ENCODE measurements around the gene RUNDC3A.
"Not testable (repeated sequence)": the region's sequence is repeated elsewhere in the genome, so short reads cannot be mapped to it uniquely, and the experiment has no call there.

RUNDC3A gene

DNA sequence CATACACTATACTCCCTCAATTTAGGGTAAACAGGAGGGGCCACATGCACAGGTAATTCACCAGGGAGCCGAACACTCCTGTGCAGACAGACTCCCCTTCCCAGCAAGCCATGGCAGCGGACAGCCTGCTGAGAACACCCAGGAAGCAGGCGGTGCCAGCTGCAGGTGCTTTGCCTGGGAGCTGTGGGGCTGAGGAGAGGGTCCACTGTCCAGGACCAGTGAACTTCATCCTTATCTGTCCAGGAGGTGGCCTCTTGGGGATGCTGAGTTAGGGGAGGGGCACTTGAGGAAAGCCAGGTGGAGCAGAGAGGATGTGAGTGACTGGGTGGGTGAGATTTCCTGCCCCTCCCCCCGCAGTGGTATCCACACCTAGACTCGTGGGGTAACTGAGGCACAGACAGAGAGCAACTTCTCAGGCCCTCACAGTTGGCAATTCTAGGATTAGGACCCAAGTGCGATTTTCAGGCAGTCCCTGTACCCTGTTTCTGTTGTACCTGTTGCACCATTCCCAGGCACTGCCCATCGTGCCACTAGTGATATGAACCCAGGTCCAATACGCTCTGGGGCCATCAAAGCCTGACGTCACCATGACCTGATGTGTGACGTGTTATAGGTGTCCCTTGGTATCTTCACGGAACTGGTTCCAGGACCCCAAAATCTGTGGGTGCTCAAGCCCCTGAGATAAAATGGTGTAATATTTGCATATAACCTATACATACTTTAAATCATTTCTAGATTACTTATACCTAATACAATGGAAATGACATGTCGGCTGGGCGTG lies 37.9 kb downstream of the RUNDC3A start:
- DNase-seq: no peak

DNA sequence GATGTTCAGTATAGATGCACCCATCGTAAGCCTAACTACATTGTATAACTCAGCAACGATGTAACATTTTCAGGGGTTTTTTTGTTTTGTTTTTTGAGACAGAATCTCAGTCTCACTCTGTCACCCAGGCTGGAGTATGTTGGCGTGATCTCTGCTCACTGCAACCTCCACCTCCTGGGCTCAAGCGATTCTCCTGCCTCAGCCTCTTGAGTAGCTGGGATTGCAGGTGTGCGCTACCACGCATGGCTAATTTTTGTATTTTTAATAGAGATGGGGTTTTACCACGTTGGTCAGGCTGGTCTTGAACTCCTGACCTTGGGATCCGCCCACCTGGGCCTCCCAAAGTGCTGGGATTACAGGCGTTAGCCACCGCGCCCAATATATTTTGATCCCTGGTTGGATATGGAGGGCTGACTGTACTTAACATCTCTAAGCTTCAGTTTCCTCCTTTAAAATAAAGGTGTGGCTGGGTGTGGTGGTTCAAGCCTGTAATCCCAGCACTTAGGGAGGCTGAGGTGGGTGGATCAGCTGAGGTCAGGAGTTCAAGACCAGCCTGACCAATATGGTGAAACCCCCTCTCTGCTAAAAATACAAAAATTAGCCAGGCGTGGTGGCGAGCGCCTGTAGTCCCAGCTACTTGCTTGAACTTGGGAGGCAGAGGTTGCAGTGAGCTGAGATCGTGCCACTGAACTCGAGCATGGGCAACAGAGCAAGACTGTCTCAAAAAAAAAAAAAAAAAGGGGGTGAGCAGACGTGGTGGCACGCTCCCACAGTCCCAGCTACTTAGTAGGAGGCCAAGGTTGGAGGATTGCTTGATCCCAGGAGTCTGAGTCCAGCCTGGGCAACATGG lies 39.0 kb downstream of the RUNDC3A start:
- DNase-seq: not testable (repeated sequence)

DNA sequence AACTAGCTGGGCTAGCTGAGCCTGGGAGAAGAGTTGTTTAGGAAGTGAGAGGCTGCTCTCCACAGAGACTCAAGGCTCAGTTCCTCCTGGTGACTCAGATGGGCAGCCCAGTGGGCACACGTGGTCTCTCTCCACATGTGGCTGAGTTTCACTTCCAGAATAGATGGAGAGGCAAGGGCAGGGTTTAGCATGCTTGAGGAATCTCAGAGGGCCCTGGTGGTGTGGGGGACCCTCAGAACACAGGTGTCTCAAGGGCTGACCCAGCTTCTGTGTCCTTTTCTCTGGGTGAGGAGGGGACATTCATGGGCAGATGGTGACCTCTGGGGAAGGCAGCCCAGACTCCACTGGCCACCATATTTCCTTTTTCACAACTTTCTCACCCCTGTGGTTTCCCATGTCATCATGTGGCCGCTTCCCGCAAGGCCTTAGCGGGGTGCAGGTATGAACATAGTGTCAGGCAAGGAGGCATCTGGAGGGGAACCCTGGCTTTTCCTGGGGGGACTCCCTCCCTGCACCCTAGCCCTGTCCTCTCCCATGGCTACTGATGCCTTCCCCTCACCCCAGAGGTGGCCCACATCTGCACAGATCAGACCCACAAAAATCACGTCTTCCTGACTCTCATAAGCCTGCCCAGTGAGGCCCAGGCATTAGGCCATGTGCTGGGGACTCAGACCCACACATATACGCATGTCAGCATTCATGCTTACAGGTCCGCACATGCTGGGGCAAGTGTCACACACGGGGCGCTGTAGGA lies 40.0 kb downstream of the RUNDC3A start:
- DNase-seq: peak; percentile 46

DNA sequence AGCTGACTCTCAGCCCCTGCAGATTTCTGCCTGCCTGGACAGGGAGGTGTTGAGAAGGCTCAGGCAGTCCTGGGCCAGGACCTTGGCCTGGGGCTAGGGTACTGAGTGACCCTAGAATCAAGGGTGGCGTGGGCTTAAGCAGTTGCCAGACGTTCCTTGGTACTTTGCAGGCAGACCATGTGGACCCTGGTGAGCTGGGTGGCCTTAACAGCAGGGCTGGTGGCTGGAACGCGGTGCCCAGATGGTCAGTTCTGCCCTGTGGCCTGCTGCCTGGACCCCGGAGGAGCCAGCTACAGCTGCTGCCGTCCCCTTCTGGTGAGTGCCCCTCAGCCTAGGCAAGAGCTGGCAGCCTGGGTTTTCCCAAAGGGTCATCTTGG lies 40.6 kb downstream of the RUNDC3A start:
- DNase-seq: no peak

DNA sequence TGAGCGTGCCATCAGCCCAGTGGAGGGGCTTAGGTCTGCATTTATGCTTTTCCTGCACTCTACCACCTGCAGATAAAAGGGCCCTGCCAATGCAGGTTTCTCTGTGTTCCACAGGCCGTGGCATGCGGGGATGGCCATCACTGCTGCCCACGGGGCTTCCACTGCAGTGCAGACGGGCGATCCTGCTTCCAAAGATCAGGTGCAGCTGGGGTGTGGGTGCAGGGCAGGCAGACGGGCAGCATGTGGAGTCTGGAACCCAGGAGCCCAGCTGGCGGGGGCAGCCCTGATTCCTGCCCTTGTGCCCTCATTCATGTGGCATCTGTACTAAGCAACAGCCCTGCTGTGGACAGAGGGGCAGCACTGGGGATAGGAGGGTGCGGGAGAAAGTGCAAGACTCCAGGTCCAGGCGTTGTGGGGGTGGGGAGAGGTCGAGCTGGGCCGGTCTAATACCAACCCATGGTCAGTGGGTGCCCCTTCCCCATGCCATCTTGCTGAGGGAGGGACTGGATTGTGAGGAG lies 41.2 kb downstream of the RUNDC3A start:
- no peak for DNase-seq

DNA sequence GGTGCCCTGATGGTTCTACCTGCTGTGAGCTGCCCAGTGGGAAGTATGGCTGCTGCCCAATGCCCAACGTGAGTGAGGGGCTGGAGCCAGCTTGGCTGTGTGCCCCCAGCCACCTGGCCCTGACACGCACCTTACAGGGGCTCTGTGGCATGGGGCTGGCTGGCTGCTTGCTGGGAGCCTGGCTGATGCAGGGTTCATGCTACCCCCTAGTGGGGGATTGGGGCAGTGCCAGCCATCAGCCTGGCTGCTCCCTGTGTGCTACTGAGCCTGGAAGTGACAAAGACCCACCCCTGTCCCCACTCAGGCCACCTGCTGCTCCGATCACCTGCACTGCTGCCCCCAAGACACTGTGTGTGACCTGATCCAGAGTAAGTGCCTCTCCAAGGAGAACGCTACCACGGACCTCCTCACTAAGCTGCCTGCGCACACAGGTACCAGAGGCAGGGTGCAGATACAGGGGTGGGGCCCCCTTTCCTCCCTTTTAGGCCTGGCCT lies 42.4 kb downstream of the RUNDC3A start:
- DNase-seq: peak; percentile 49

DNA sequence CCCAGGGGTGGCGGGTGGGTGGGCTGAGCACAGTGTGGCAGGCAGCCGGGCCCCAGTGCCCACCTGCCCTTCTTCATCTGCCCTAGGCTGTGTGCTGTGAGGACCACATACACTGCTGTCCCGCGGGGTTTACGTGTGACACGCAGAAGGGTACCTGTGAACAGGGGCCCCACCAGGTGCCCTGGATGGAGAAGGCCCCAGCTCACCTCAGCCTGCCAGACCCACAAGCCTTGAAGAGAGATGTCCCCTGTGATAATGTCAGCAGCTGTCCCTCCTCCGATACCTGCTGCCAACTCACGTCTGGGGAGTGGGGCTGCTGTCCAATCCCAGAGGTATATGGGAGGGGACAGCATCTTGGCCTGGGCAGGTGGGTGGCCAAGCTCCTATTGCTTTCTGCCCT lies 43.1 kb downstream of the RUNDC3A start:
- no peak for DNase-seq

DNA sequence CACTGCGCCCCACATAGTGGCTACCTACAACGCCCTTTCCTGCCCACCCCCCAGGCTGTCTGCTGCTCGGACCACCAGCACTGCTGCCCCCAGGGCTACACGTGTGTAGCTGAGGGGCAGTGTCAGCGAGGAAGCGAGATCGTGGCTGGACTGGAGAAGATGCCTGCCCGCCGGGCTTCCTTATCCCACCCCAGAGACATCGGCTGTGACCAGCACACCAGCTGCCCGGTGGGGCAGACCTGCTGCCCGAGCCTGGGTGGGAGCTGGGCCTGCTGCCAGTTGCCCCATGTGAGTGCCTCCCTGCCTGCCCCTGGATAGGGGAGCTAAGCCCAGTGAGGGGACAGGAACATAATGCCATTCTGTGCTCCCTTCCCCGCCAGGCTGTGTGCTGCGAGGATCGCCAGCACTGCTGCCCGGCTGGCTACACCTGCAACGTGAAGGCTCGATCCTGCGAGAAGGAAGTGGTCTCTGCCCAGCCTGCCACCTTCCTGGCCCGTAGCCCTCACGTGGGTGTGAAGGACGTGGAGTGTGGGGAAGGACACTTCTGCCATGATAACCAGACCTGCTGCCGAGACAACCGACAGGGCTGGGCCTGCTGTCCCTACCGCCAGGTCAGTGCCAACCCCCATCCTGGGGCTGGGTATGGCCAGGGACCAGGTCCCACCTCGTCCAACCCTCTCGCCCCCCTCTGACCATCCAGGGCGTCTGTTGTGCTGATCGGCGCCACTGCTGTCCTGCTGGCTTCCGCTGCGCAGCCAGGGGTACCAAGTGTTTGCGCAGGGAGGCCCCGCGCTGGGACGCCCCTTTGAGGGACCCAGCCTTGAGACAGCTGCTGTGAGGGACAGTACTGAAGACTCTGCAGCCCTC lies 43.8 kb downstream of the RUNDC3A start:
- no peak for DNase-seq

DNA sequence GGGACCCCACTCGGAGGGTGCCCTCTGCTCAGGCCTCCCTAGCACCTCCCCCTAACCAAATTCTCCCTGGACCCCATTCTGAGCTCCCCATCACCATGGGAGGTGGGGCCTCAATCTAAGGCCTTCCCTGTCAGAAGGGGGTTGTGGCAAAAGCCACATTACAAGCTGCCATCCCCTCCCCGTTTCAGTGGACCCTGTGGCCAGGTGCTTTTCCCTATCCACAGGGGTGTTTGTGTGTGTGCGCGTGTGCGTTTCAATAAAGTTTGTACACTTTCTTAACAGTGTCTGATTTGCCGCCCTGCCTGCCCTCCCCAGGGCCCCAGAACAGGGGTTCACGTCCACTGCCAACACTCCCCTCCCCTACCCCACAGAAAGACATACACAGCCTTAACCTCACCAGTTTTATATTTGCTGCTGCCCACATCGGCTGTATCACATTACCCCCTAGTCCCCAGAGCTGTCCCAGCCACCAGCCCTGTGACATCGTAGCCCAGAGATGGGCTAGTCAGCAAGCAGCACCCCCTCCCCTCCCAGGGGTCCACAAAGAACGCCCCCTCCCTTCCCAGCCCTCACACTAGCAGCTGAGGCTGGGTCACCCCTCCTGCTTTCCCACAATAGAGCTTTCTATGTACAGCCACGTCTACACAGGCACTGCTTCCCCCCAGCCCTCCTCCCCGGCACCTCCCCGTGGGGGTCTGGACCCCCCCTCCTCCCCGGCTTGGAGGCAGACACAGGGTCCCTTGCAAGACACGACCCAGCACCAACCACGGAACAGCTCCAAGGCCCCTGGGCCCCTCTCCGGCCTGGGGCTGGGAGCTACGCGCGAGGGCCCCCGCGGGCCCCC lies 44.6 kb downstream of the RUNDC3A start:
- DNase-seq: no peak

DNA sequence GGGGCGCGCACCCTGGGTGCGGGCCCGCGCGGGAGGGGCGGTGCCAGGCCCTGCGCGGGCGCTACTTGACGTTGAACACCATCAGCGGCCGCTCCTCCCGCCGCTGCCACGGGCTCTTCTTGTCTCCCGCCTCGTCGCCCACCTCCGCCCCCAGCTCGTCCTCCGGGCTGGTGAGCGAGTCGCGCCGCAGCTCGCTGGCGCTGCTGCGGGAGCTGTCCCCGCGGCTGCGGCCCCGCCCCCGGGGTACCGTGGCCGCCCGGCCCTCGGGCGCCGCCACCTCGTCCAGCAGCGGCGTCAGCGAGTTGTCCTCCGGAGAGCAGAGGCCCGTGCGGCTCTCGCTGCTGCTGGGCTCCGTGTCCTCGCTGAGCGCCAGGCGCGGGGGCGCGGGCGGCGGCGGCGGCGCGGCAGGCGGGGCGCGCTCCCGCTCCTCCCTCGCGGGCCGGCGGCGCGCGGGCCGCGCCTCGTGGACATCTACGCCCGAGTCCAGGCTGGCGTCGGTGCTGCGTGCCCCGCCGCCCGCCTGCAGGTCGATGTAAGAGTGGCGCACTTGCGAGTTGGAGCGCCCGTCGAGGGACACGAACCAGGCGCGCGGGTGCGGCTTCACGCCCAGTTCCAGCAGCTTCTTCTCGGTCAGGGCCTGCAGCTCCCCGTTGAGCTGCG lies 45.4 kb downstream of the RUNDC3A start:
- no peak for DNase-seq

DNA sequence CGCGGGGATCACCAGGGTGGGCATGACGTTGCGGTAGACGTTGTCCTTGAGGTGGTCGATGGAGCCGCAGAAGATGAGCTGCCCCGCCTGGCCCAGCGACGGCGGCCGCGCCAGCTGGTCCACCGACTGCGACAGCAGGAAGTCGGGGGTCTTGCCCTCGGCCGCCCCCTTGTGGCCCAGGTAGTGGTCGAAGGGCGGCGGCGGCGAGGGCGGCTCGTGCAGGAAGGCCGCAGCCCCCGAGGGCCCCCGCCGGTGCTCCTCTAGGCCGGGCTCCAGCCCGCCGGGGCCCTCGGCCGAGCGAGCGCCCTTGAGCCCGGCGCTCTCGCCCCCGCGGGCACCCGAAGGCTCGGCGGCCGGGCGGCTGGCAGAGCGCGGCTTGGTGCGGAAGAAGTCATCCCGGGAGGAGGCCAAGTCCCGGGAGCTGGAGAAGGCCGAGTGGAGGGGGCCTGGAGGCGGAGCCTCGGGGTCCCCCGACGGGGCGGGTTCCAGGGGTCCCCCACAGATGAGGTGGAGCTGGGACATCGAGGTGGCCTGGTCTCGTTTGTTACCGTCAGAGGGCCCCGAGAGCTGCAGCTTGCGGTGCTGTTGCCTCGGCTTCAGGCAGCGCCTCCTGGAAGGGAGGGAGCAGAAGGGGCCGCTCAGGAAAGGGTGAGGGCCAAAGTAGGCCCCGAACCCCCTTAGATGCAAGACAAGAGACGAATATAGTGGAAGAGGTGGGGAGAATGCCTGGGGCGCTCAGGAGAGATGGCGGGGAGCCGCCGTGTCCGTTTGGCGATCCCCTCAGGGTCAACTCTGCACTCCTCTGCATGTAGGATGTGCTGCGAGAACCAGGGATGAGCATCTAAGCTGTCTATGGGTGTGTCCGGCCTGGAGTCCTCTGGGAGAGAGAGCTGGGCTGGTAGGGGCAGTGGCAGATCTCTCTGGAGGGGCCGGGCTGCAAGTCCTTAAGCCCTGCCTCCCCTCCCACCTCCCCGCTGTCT lies 46.5 kb downstream of the RUNDC3A start:
- DNase-seq: no peak

DNA sequence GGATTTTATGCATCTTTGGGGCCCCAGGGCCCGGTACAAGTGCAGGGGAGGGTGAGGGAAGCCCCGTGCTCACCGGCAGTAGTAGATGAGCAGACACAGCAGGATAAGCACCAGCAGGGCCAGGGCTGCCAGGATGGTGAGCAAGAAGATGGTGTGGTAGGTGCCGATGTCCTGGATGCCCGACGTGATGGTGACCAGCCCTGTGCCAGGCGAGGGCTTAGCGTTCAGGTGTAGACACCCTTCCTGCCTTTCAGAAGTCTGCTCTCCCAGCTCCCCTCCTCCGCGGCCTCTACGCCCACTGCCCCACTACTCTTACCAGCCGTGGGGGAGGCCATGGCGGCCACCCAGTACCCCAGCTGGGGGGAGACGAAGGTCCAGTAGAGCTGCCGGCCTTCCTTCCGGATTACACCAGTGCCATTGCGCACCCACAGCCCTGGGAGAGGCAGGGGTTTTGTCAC lies 47.3 kb downstream of the RUNDC3A start:
- no peak for DNase-seq

DNA sequence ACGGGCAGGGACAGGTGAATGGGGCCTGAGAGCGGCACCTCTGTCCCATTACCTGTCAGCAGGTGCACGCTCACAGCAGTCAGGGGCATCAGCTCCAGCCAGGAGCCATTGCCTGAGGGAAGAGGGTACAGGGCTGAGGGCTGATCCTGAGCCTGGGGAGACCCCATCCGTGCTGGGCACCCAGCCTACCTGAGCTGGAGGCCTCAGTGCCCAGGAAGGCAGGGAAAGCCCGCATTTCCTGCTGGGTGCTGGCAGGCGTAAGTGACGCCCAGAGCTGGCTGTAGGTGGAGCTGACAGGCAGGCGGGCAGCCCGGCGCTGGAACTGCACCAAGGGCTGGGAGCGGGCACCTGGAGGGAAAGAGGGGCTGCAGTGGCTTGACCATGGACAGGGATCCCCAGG lies 47.8 kb downstream of the RUNDC3A start:
- DNase-seq: no peak

DNA sequence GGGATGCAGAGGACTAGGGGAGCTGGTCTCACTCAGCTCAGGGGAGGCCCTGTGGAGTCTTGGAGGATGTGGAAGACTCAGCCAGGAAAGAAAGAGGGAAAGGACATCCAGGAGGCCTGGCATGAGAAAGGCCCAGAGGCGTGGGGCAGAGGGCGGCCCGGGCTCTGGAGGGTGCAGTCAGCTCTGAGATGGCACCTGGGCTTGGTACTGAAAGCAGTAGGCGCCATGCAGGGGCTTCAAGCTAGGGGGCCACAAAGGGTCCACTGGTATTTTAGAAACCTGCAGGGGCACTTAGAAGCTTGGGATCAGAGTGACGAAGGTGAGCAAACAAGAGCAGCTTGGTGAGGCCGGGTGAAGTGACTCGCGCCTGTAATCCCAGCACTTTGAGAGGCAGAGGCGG lies 49.7 kb downstream of the RUNDC3A start:
- DNase-seq: no peak

DNA sequence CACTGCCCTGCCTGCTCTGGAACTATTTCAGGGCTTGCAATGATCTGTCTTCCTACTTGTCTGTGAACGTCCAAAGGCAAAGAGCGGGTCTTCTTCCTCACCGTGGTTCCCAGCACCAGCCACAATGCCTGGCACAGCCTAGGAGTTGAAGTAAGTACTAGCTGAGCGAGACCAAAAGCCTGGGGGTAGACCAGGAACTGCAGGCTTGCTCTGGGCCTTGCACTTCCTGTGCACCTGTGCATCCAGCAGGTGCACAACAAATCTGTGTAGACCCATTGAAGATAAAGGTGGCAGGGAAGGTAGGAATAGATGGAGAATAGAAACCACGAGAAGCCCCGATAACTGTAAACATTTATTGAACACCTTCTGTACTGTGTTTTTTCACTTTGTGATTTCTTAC lies 50.6 kb downstream of the RUNDC3A start:
- no peak for DNase-seq

DNA sequence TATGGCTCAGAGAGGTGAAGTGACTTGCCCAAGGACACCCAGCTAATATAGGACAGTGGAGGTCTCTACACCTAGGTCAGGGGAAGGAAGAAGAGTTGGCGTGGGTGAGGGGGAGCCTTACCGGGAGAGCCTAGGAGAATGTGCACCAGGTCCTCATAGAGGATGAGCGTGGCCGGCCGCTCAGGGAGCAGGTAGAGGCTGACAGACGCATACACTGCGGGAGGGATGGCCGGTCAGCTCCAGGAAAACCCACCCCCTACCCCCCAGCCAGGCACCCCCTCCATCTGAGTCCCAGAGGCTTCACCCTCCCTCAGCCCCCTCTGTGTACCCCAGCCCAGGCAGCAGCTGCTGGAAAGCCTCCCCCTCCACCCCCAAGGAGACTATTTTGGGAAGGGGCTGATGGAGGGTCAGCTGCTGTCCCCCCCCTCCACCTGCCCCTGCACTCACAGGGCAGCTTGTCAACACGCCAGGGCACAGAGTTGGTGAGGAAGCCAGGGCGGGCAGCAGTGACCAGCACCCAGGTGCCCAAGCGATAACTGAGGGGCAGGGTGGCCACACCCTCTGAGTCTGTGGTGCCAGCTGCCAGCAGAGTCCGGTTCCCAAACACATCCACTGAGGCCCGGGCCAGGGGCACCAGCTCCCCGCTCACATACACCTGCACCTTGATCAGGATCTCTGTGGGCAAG lies 51.2 kb downstream of the RUNDC3A start:
- no peak for DNase-seq

DNA sequence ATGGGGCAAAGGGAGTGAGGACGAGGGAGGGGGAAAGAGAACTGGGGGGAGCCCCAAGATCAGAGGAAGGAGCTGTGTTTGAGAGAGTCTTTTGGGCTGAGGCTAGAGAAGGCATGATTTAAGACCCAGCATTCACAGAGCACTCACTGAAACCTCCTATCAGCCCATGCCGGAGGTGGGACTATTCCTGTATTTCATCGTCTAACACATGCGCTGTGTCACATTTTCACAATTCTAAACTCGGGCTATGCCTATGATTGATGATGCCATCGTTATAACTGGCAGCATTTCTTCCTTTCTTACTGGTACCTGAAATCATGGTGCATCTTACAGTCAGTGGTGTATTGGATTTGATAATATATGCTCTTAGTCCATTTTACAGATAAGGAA lies 51.7 kb downstream of the RUNDC3A start:
- no peak for DNase-seq

DNA sequence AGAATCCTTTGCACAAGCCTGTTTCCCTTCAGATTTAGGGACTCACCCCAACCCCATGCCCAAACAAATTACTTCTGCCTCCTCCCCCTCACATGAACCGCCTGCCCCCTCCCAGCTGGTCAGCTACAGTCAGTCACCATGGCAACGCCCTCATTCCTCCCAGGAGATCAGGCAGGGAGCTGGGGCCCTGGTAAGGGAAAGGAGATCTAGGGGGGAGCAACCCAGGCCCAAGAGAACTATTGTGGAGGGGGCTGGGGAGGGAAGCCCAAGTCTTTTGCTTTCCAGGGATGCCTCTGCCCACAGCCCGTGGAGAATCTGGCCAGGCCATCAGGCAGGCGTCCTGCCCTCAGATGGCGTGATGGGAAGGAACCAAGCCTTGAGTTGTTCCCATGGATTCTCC lies 52.4 kb downstream of the RUNDC3A start:
- peak; percentile 15 for DNase-seq
